Activated CD8-positive, alpha-beta T cell treated with anti-CD3 and anti-CD28 coated beads for 36 hours (primary cell): ENCODE measurements around the gene MIER2. TPM values are rescaled to one million over a fixed set of nuclear protein-coding genes. Genes with fewer than 3 reads are reported as not detected.

Source experiments
- ATAC-seq: fragments of 200-7000 bp; cut with Tn5 transposase; one replicate; pipeline ENCODE4 v1.10.0; 2021; ENCODE audit warnings: mild to moderate bottlenecking, moderate library complexity
- CTCF ChIA-PET: fragments of 350-600 bp; sonication (Branson Sonifier 250); formaldehyde crosslinking; loops from one replicate; lab custom pipeline; 2021; ENCODE audit warnings: antibody characterized with exemption; lab: Charles Lee
- POLR2A ChIA-PET: fragments of 350-600 bp; sonication (Branson Sonifier 250); formaldehyde crosslinking; loops from one replicate; lab custom pipeline; 2021; ENCODE audit warnings: antibody characterized with exemption; lab: Charles Lee
- DNase-seq: peaks from one replicate; pipeline ENCODE4 v3.0.0-alpha.2; 2020
- H3K27ac Mint-ChIP-seq: one replicate; pipeline ENCODE4 v1.8.0; 2021; ENCODE audit warnings: mild to moderate bottlenecking, mixed read lengths
- H3K27me3 Mint-ChIP-seq: one replicate; pipeline ENCODE4 v1.8.0; 2021; ENCODE audit warnings: mixed read lengths
- H3K36me3 Mint-ChIP-seq: one replicate; pipeline ENCODE4 v1.8.0; 2021; ENCODE audit warnings: low read depth, mixed read lengths
- H3K4me1 Mint-ChIP-seq: one replicate; pipeline ENCODE4 v1.8.0; 2021; ENCODE audit warnings: low read depth, mixed read lengths
- H3K4me3 Mint-ChIP-seq: one replicate; pipeline ENCODE4 v1.8.0; 2021; ENCODE audit warnings: mild to moderate bottlenecking, moderate library complexity, mixed read lengths
- H3K9me3 Mint-ChIP-seq: one replicate; pipeline ENCODE4 v1.8.0; 2021; ENCODE audit warnings: mixed read lengths
- CTCF ChIP-seq: fragments of 200-600 bp; IDR thresholded peaks from one replicate; pipeline ENCODE4 v1.8.0; 2022; ENCODE audit warnings: antibody characterized with exemption, mild to moderate bottlenecking
- intact Hi-C: fragments of 100-400 bp; cut with micrococcal nuclease; formaldehyde crosslinking; loops from one replicate; pipeline ENCODE4 v1.10.0; 2022
- total RNA-seq, 2 experiments: library from RNA; stranded (reverse); gene quantifications; one replicate each; pipeline ENCODE4 v1.2.3, GENCODE V29; 2021

MIER2 gene
- total RNA-seq, 2 experiments from 2014 or later: 20.0 to 20.4 TPM

DNA sequence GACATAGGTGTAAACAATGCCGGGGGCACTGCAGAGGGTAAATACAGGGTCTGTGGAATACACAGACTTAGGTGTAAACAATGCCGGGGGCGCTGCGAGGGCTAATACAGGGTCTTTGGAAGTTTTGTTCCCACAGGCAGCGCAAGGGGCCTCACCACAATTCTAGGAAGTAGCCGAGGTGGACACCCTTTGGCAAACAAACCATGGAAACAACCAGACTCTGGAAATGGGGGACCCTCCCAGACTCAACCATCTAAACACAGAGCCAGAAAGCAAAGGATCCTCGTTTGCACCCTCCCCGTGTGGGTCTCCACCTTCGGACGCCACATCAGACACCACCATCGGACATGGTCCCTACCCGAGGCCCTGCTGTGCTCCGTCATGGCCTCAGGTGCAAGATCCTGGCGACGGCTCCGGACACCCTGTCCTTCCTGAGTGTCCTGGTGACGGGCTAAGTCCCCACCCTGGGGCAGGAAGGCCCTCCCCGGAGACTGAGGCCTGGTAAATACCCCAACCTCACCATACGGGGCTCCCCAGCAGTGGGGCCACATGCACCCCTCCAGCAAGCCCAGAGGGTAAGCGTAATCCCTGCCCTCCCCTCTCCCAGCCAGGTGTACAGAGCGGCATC is 36.7 kb downstream of the MIER2 start:
- DNase-seq (no peak), ATAC-seq (no peak)
- intact Hi-C loops: no loop called here
- TF ChIP-seq CTCF: no peak
- POLR2A ChIA-PET: no interaction called here
- Mint-ChIP-seq H3K9me3 (no peaks in the 10 kb centered on the region), H3K27me3 (no peaks in the 10 kb centered on the region), H3K36me3 (peaks cover 8% of the 10 kb centered on the region), H3K4me1 (no peaks in the 10 kb centered on the region), H3K4me3 (no peak overlapping the region), H3K27ac (no peak overlapping the region)
- CTCF ChIA-PET: no interaction called here

DNA sequence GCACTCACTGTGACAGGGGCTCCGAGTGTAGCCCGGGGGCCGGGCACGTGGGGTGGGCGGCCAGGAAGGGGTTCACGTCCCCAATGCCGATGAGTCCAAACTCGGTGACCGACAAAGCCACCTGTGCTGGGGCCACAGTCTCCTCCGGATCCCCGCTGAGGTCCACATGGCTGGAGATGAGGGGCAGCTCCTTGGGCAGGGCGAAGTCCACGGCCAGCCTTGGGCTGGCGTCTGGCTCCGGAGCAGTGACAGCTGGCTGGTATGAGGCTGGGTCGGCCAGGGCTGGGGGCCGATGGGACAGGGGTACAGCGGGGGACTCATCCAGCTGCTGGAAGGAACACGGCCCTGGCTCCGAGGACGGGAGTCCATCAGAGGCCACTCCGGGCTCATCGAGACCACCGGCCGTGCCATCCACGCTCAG is 37.5 kb downstream of the MIER2 start:
- Mint-ChIP-seq H3K36me3 (peaks cover 8% of the 10 kb centered on the region), H3K4me3 (no peak overlapping the region), H3K4me1 (no peaks in the 10 kb centered on the region), H3K27ac (no peak overlapping the region), H3K27me3 (no peaks in the 10 kb centered on the region), H3K9me3 (no peaks in the 10 kb centered on the region)
- ChIA-PET CTCF (no interaction called here), POLR2A (no interaction called here)
- ATAC-seq (no peak), DNase-seq (no peak)
- TF ChIP-seq CTCF: no peak
- intact Hi-C loops: no loop called here

- no peaks in the 10 kb centered on the region for H3K4me1 Mint-ChIP-seq
- DNase-seq: no peak
- no peak overlapping the region for H3K27ac Mint-ChIP-seq
- H3K27me3 Mint-ChIP-seq: no peaks in the 10 kb centered on the region
- no peak overlapping the region for H3K4me3 Mint-ChIP-seq
- ChIA-PET POLR2A (no interaction called here), CTCF (no interaction called here)
- H3K36me3 Mint-ChIP-seq: peaks cover 8% of the 10 kb centered on the region
- H3K9me3 Mint-ChIP-seq: no peaks in the 10 kb centered on the region
- intact Hi-C loops: no loop called here
- no peak for TF ChIP-seq CTCF
- ATAC-seq: no peak
Measured at GRCh38 chr19:306151-306900, 38.3 kb downstream of the MIER2 start.

- Mint-ChIP-seq H3K36me3 (peaks cover 8% of the 10 kb centered on the region), H3K4me3 (no peak overlapping the region), H3K4me1 (no peaks in the 10 kb centered on the region), H3K27me3 (no peaks in the 10 kb centered on the region), H3K9me3 (no peaks in the 10 kb centered on the region), H3K27ac (no peak overlapping the region)
- ChIA-PET POLR2A (interaction anchor here (1.4 kb wide), 1 partner anchor 10 kb away, joined by 3 read pairs; no protein-coding TSS in a partner anchor), CTCF (no interaction called here)
- intact Hi-C loops: no loop called here
- ATAC-seq (no peak), DNase-seq (no peak)
- no peak for TF ChIP-seq CTCF
Measured at GRCh38 chr19:305240-306150, 39.1 kb downstream of the MIER2 start.
